Measurements from ENCODE around the gene MTG1. TPM values are rescaled to one million over a fixed set of nuclear protein-coding genes. Genes with fewer than 3 reads are reported as not detected.

MTG1 gene
- polyA plus RNA-seq, 3 donors: 13.0 to 45.8 (median 17.1) TPM

DNA sequence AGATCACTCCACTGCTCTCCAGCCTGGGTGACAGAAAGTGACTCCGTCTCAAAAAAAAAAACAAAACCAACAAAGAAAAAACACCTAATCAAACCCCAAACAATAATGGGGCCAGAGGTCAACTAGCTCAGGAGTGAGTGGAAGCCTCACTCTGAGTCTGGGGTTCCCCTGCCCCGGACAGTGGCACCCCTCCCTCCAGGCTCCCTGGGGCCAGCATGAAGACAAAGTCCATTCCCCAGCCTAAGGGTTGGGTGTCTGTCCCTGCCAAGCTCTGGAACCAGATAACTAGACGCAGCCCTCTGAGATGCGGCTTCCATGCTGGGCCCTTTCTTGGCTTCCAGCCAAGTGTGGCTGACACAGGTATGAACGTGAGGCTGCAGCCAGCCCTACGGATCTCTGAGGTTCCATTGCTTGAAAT, 34.4 kb upstream of the MTG1 start:
- peaks cover 25 to 33% of the 10 kb centered on the region in 2 donors for H3K36me3 Mint-ChIP-seq
- peaks cover 11 to 20% of the 10 kb centered on the region in 2 donors for H3K4me1 ChIP-seq (ENCODE audit: control insufficient read depth in 1 of 2, insufficient read depth in 2 of 2, low read length in 2 of 2)
- TF ChIP-seq CTCF (IDR thresholded peaks at IDR 0.05): no peak
- H3K36me3 ChIP-seq (replicated peaks in 1 of 2; ENCODE audit: control insufficient read depth in 1 of 2, insufficient read depth in 2 of 2, low read length in 2 of 2): peaks cover 22 to 37% of the 10 kb centered on the region in 2 donors
- 65% methylated on average over 6 of the region's 6 CpGs for WGBS (ENCODE audit: insufficient coverage)
- H3K4me2 ChIP-seq (replicated peaks; ENCODE audit: extremely low read depth, low read length, poor library complexity, severe bottlenecking): no peak overlapping the region
- peaks cover 12% of the 10 kb centered on the region for H3K4me1 Mint-ChIP-seq
- no peaks in the 10 kb centered on the region for H3K9me3 ChIP-seq (replicated peaks in 1 of 2; ENCODE audit: control insufficient read depth in 1 of 2, insufficient read depth in 1 of 2, low read length in 2 of 2)
- peak overlapping the region in 1 of 7 donors; percentile 56 for H3K27ac Mint-ChIP-seq
- peaks cover 3% of the 10 kb centered on the region for H3K79me2 ChIP-seq (ENCODE audit: insufficient read depth, low read length)
- no peaks in the 10 kb centered on the region for H3K27me3 ChIP-seq (ENCODE audit: control insufficient read depth in 2 of 2, insufficient read depth in 2 of 2, low read length in 2 of 2)
- no peak overlapping the region for H3K9ac ChIP-seq (ENCODE audit: insufficient read depth, low read length, poor library complexity, severe bottlenecking)
- intact Hi-C loops (cut with micrococcal nuclease): no loop called here
- H3K4me3 Mint-ChIP-seq: no peak overlapping the region
- peaks cover 0 to 1% (median 0%) of the 10 kb centered on the region in 7 donors for H3K9me3 Mint-ChIP-seq
- DNase-seq: no peak
- peaks cover 0 to 6% (median 2%) of the 10 kb centered on the region in 3 donors for H3K27me3 Mint-ChIP-seq (ENCODE audit: low read depth in 3 of 3)
- H4K20me1 ChIP-seq (ENCODE audit: insufficient read depth, low read length): peaks cover 18% of the 10 kb centered on the region
- no peak overlapping the region for H3K27ac ChIP-seq (ENCODE audit: low read depth in 1 of 2, low read length in 2 of 2)
- H3K4me3 ChIP-seq (replicated peaks in 1 of 3; ENCODE audit: low read depth in 2 of 3, low read length in 3 of 3): no peak overlapping the region
- H2AFZ ChIP-seq (ENCODE audit: insufficient read depth, low read depth, low read length, poor library complexity, severe bottlenecking): no peak overlapping the region

- H3K27ac Mint-ChIP-seq: peak overlapping the region in 2 of 7 donors; percentile 2 to 56
- Histone ChIP-seq H3K9ac (ENCODE audit: insufficient read depth, low read length, poor library complexity, severe bottlenecking) (no peak overlapping the region), H3K36me3 (replicated peaks in 1 of 2; ENCODE audit: control insufficient read depth in 1 of 2, insufficient read depth in 2 of 2, low read length in 2 of 2) (peaks cover 27 to 39% of the 10 kb centered on the region in 2 donors), H3K27ac (ENCODE audit: low read depth in 1 of 2, low read length in 2 of 2) (no peak overlapping the region), H3K4me1 (ENCODE audit: control insufficient read depth in 1 of 2, insufficient read depth in 2 of 2, low read length in 2 of 2) (peaks cover 11 to 20% of the 10 kb centered on the region in 2 donors), H4K20me1 (ENCODE audit: insufficient read depth, low read length) (peaks cover 17% of the 10 kb centered on the region), H3K27me3 (ENCODE audit: control insufficient read depth in 2 of 2, insufficient read depth in 2 of 2, low read length in 2 of 2) (no peaks in the 10 kb centered on the region), H3K4me2 (replicated peaks; ENCODE audit: extremely low read depth, low read length, poor library complexity, severe bottlenecking) (no peak overlapping the region), H2AFZ (ENCODE audit: insufficient read depth, low read depth, low read length, poor library complexity, severe bottlenecking) (no peak overlapping the region), H3K4me3 (replicated peaks in 1 of 3; ENCODE audit: low read depth in 2 of 3, low read length in 3 of 3) (no peak overlapping the region), H3K9me3 (replicated peaks in 1 of 2; ENCODE audit: control insufficient read depth in 1 of 2, insufficient read depth in 1 of 2, low read length in 2 of 2) (no peaks in the 10 kb centered on the region), H3K79me2 (ENCODE audit: insufficient read depth, low read length) (peaks cover 3% of the 10 kb centered on the region)
- H3K27me3 Mint-ChIP-seq (ENCODE audit: low read depth in 3 of 3): peaks cover 0 to 6% (median 2%) of the 10 kb centered on the region in 3 donors
- WGBS (ENCODE audit: insufficient coverage): 97% methylated on average over 16 of the region's 17 CpGs
- intact Hi-C loops (cut with micrococcal nuclease): no loop called here
- no peak for DNase-seq
- no peak for TF ChIP-seq CTCF (IDR thresholded peaks at IDR 0.05)
- H3K4me3 Mint-ChIP-seq: no peak overlapping the region
- peaks cover 12% of the 10 kb centered on the region for H3K4me1 Mint-ChIP-seq
- peaks cover 28 to 39% of the 10 kb centered on the region in 2 donors for H3K36me3 Mint-ChIP-seq
- peaks cover 0 to 1% (median 0%) of the 10 kb centered on the region in 7 donors for H3K9me3 Mint-ChIP-seq
Measured at GRCh38 chr10:133359972-133360610, 33.9 kb upstream of the MTG1 start.

All from CD14-positive monocyte (primary cell).